ENCODE measurements around the gene OR52J3.

DNA sequence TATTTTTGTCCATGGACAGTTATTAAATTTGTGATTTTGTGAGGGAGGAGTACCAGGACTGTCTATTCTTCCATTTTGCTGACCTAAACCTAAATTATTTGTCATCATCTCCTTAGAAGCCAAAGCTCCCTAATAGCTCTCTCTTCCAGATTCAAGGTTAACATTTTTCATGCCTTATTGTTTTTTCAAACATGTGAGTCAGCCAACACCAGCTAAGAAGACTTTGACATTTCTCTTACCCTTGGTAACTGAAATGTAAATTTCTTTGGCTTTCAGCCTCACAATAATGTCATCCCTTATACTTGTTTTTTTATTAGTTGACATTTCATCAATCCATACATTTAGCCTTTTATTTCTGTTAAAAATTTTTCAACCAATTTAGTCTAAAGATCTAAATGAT lies 42.2 kb downstream of the OR52J3 start:
- TF ChIP-seq, protein P1, sequence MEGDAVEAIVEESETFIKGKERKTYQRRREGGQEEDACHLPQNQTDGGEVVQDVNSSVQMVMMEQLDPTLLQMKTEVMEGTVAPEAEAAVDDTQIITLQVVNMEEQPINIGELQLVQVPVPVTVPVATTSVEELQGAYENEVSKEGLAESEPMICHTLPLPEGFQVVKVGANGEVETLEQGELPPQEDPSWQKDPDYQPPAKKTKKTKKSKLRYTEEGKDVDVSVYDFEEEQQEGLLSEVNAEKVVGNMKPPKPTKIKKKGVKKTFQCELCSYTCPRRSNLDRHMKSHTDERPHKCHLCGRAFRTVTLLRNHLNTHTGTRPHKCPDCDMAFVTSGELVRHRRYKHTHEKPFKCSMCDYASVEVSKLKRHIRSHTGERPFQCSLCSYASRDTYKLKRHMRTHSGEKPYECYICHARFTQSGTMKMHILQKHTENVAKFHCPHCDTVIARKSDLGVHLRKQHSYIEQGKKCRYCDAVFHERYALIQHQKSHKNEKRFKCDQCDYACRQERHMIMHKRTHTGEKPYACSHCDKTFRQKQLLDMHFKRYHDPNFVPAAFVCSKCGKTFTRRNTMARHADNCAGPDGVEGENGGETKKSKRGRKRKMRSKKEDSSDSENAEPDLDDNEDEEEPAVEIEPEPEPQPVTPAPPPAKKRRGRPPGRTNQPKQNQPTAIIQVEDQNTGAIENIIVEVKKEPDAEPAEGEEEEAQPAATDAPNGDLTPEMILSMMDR (conservative IDR thresholded peaks at IDR 0.05; ENCODE audit: low read depth, low read length) = no peak
- TF ChIP-seq EZH2 (IDR thresholded peaks at IDR 0.05; ENCODE audit: borderline replicate concordance, low read depth, low read length, poor library complexity, severe bottlenecking) = no peak
